ENCODE data around the gene GPC5. TPM values are rescaled to one million over a fixed set of nuclear protein-coding genes. Genes with fewer than 3 reads are reported as not detected.

The GPC5 gene
- total RNA-seq, 1 experiment from 2014 or later, result 0.11 TPM

- no peak for DNase-seq (ENCODE audit: low read depth)
Measured at GRCh38 chr13:91955546-91956355, 557.3 kb downstream of the GPC5 start.

- no peak for DNase-seq (ENCODE audit: low read depth)
Measured at GRCh38 chr13:91960947-91961346, 562.5 kb downstream of the GPC5 start.

GRCh38 chr13:91962946-91963345 lies 564.5 kb downstream of the GPC5 start:
- DNase-seq (ENCODE audit: low read depth), result no peak

GRCh38 chr13:91965511-91965910 lies 567.1 kb downstream of the GPC5 start:
- no peak for DNase-seq (ENCODE audit: low read depth)

- no peak for DNase-seq (ENCODE audit: low read depth)
Measured at GRCh38 chr13:91978571-91978970, 580.1 kb downstream of the GPC5 start.

- no peak for DNase-seq (ENCODE audit: low read depth)
Measured at GRCh38 chr13:91986761-91987483, 588.5 kb downstream of the GPC5 start.

GRCh38 chr13:91988331-91988730 lies 589.9 kb downstream of the GPC5 start:
- no peak for DNase-seq (ENCODE audit: low read depth)

- no peak for DNase-seq (ENCODE audit: low read depth)
Measured at GRCh38 chr13:92012787-92013186, 614.4 kb downstream of the GPC5 start.

- no peak for DNase-seq (ENCODE audit: low read depth)
Measured at GRCh38 chr13:92017737-92018136, 619.3 kb downstream of the GPC5 start.

GRCh38 chr13:92028695-92029094 lies 630.3 kb downstream of the GPC5 start:
- no peak for DNase-seq (ENCODE audit: low read depth)

GRCh38 chr13:92029641-92030040 lies 631.2 kb downstream of the GPC5 start:
- DNase-seq (ENCODE audit: low read depth), result no peak

GRCh38 chr13:92038905-92039304 lies 640.5 kb downstream of the GPC5 start:
- DNase-seq (ENCODE audit: low read depth), result no peak

- DNase-seq (ENCODE audit: low read depth), result no peak
Measured at GRCh38 chr13:92042522-92042921, 644.1 kb downstream of the GPC5 start.

GRCh38 chr13:92044351-92044750 lies 645.9 kb downstream of the GPC5 start:
- no peak for DNase-seq (ENCODE audit: low read depth)

GRCh38 chr13:92054389-92054788 lies 656.0 kb downstream of the GPC5 start:
- no peak for DNase-seq (ENCODE audit: low read depth)

- no peak for DNase-seq (ENCODE audit: low read depth)
Measured at GRCh38 chr13:92074658-92075057, 676.2 kb downstream of the GPC5 start.

GRCh38 chr13:92097337-92097903 lies 699.0 kb downstream of the GPC5 start:
- DNase-seq (ENCODE audit: low read depth), result no peak

- DNase-seq (ENCODE audit: low read depth), result no peak
Measured at GRCh38 chr13:92101801-92102200, 703.4 kb downstream of the GPC5 start.

- DNase-seq (ENCODE audit: low read depth), result no peak
Measured at GRCh38 chr13:92103689-92104153, 705.3 kb downstream of the GPC5 start.

- DNase-seq (ENCODE audit: low read depth), result no peak
Measured at GRCh38 chr13:92122186-92122853, 723.9 kb downstream of the GPC5 start.

- no peak for DNase-seq (ENCODE audit: low read depth)
Measured at GRCh38 chr13:92126399-92126798, 728.0 kb downstream of the GPC5 start.

- no peak for DNase-seq (ENCODE audit: low read depth)
Measured at GRCh38 chr13:92135509-92135908, 737.1 kb downstream of the GPC5 start.
